Caco-2 (cell line): ENCODE results near the gene P3H2. TPM values are rescaled to one million over a fixed set of nuclear protein-coding genes. Genes with fewer than 3 reads are reported as not detected.

ENCODE experiments used
- BruUV-seq: library from RNA; stranded (reverse); fragments of 400-500 nt; replicated peaks from 2 replicates; lab custom pipeline; 2021; lab: Mats Ljungman, UMichigan
- CTCF ChIA-PET: fragments of 300-600 bp; sonication (Branson Sonifier 250); formaldehyde crosslinking; loops from one replicate; lab custom pipeline; 2022; ENCODE audit warnings: antibody characterized with exemption; lab: Charles Lee
- POLR2A ChIA-PET: fragments of 300-600 bp; sonication (Branson Sonifier 250); formaldehyde crosslinking; loops from one replicate; lab custom pipeline; 2022; ENCODE audit warnings: antibody characterized with exemption; lab: Charles Lee
- DNase-seq, 2 experiments: peaks; one replicate each; pipeline versions ENCODE4 v3.0.0 to v3.0.0-alpha.2; 2020 to 2022
- H3K27me3 ChIP-seq: replicated peaks from 2 replicates; pipeline ENCODE4 v1.6.0; 2011; ENCODE audit warnings: low read length; ENCODE audit not compliant: control insufficient read depth, insufficient read depth
- H3K36me3 ChIP-seq: 2 replicates; pipeline ENCODE4 v1.5.1; 2011; ENCODE audit warnings: low read length; ENCODE audit not compliant: control insufficient read depth, insufficient read depth
- H3K4me1 ChIP-seq: fragments of 250-450 bp; sonication (Bioruptor Pico); 2 replicates; pipeline ENCODE4 v1.5.1; 2020; ENCODE audit warnings: mild to moderate bottlenecking
- H3K4me3 ChIP-seq: 2 replicates; pipeline ENCODE4 v1.5.1; 2011; ENCODE audit warnings: low read depth, mild to moderate bottlenecking, control low read depth, low read length
- H3K9me3 ChIP-seq: fragments of 250-450 bp; sonication (Bioruptor Pico); 2 replicates; pipeline ENCODE4 v1.5.1; 2020; ENCODE audit warnings: mild to moderate bottlenecking, moderate library complexity
- H3K27ac Mint-ChIP-seq: one replicate; pipeline ENCODE4 v1.8.0; 2022; ENCODE audit warnings: mixed read lengths; ENCODE audit not compliant: unreplicated experiment
- H3K27me3 Mint-ChIP-seq: one replicate; pipeline ENCODE4 v1.8.0; 2022; ENCODE audit warnings: mixed read lengths; ENCODE audit not compliant: insufficient read depth, unreplicated experiment
- H3K36me3 Mint-ChIP-seq: one replicate; pipeline ENCODE4 v1.8.0; 2022; ENCODE audit warnings: mild to moderate bottlenecking, mixed read lengths; ENCODE audit not compliant: insufficient read depth, unreplicated experiment
- H3K4me1 Mint-ChIP-seq: one replicate; pipeline ENCODE4 v1.8.0; 2022; ENCODE audit warnings: low read depth, mixed read lengths; ENCODE audit not compliant: unreplicated experiment
- H3K4me3 Mint-ChIP-seq: one replicate; pipeline ENCODE4 v1.8.0; 2022; ENCODE audit warnings: mild to moderate bottlenecking, moderate library complexity, mixed read lengths; ENCODE audit not compliant: unreplicated experiment
- H3K9me3 Mint-ChIP-seq: one replicate; pipeline ENCODE4 v1.8.0; 2022; ENCODE audit warnings: mixed read lengths; ENCODE audit not compliant: unreplicated experiment
- CTCF ChIP-seq, 2 experiments: fragments of 200-600 bp in 1 of 2; IDR thresholded peaks; 1 replicate in 1 of 2; 2 replicates in 1 of 2; pipeline versions ENCODE4 v1.5.1 to v1.8.0; 2011 to 2022; ENCODE audit warnings: antibody characterized with exemption in 1 of 2, control low read depth in 1 of 2, inconsistent platforms in 1 of 2, low read depth in 1 of 2, low read length in 1 of 2, mild to moderate bottlenecking in 1 of 2, moderate library complexity in 1 of 2; ENCODE audit not compliant: insufficient read depth in 1 of 2, severe bottlenecking in 1 of 2, unreplicated experiment in 1 of 2
- intact Hi-C: fragments of 100-400 bp; cut with micrococcal nuclease; formaldehyde crosslinking; loops from one replicate; pipeline ENCODE4 v1.10.0; 2022; ENCODE audit not compliant: unreplicated experiment
- total RNA-seq: library from RNA; stranded (reverse); gene quantifications from 2 replicates; pipeline ENCODE4 v1.2.3, GENCODE V29; 2022

P3H2 gene
- total RNA-seq, 1 experiment from 2014 or later = 55.8 TPM

- no TSS peak for BruUV-seq
- Mint-ChIP-seq H3K36me3 (peaks cover 11% of the 10 kb centered on the region), H3K4me3 (no peak overlapping the region), H3K27ac (no peak overlapping the region), H3K4me1 (peaks cover 8% of the 10 kb centered on the region), H3K27me3 (no peaks in the 10 kb centered on the region), H3K9me3 (no peaks in the 10 kb centered on the region)
- DNase-seq = no peak
- CTCF ChIA-PET = interaction anchor here (1.1 kb wide), 1 partner anchor 101 kb away, joined by 4 read pairs; the partner anchor contains the start of gene P3H2
- H3K27me3 ChIP-seq = no peaks in the 10 kb centered on the region
- H3K4me3 ChIP-seq = no peak overlapping the region
- peaks cover 11% of the 10 kb centered on the region for H3K4me1 ChIP-seq
- no peak for TF ChIP-seq CTCF (IDR thresholded peaks at IDR 0.05; ENCODE audit: insufficient read depth in 1 of 2, low read depth in 1 of 2, low read length in 1 of 2, severe bottlenecking in 1 of 2, unreplicated experiment in 1 of 2)
- no peaks in the 10 kb centered on the region for H3K36me3 ChIP-seq
- no peaks in the 10 kb centered on the region for H3K9me3 ChIP-seq
- POLR2A ChIA-PET = no interaction called here
- intact Hi-C loops = no loop called here
These were observed 100.9 kb downstream of the P3H2 start for GRCh38 chr3:190019844-190020243.

- no TSS peak for BruUV-seq
- Mint-ChIP-seq H3K4me1 (peaks cover 17% of the 10 kb centered on the region), H3K4me3 (no peak overlapping the region), H3K9me3 (no peaks in the 10 kb centered on the region), H3K27me3 (no peaks in the 10 kb centered on the region), H3K27ac (no peak overlapping the region), H3K36me3 (peaks cover 17% of the 10 kb centered on the region)
- no peak for DNase-seq
- no peaks in the 10 kb centered on the region for H3K9me3 ChIP-seq
- H3K36me3 ChIP-seq = no peaks in the 10 kb centered on the region
- intact Hi-C loops = no loop called here
- no peak overlapping the region for H3K4me3 ChIP-seq
- ChIA-PET CTCF (no interaction called here), POLR2A (no interaction called here)
- no peaks in the 10 kb centered on the region for H3K27me3 ChIP-seq
- no peak for TF ChIP-seq CTCF (IDR thresholded peaks at IDR 0.05; ENCODE audit: insufficient read depth in 1 of 2, low read depth in 1 of 2, low read length in 1 of 2, severe bottlenecking in 1 of 2, unreplicated experiment in 1 of 2)
- peaks cover 19% of the 10 kb centered on the region for H3K4me1 ChIP-seq
These were observed 101.7 kb downstream of the P3H2 start for GRCh38 chr3:190019006-190019405.

- Histone ChIP-seq H3K36me3 (no peaks in the 10 kb centered on the region), H3K4me3 (no peak overlapping the region), H3K9me3 (no peaks in the 10 kb centered on the region), H3K27me3 (no peaks in the 10 kb centered on the region), H3K4me1 (peaks cover 25% of the 10 kb centered on the region)
- Mint-ChIP-seq H3K27me3 (no peaks in the 10 kb centered on the region), H3K4me1 (peaks cover 22% of the 10 kb centered on the region), H3K36me3 (peaks cover 18% of the 10 kb centered on the region), H3K9me3 (no peaks in the 10 kb centered on the region), H3K27ac (no peak overlapping the region), H3K4me3 (no peak overlapping the region)
- no TSS peak for BruUV-seq
- ChIA-PET POLR2A (no interaction called here), CTCF (no interaction called here)
- no peak for DNase-seq
- intact Hi-C loops = no loop called here
- no peak for TF ChIP-seq CTCF (IDR thresholded peaks at IDR 0.05; ENCODE audit: insufficient read depth in 1 of 2, low read depth in 1 of 2, low read length in 1 of 2, severe bottlenecking in 1 of 2, unreplicated experiment in 1 of 2)
These were observed 102.2 kb downstream of the P3H2 start for GRCh38 chr3:190018460-190018859.
